ENCODE measurements around the gene PDE11A. TPM values are rescaled to one million over a fixed set of nuclear protein-coding genes. Genes with fewer than 3 reads are reported as not detected.
A peak's percentile ranks its signal among the peaks of the same experiment; 100 is the strongest.
"Not testable (repeated sequence)": the region's sequence is repeated elsewhere in the genome, so short reads cannot be mapped to it uniquely, and the experiment has no call there.

PDE11A gene
- total RNA-seq, 1 donor from 2014 or later: 0.27 TPM

- Mint-ChIP-seq H3K27me3 (ENCODE audit: unreplicated experiment) (no peaks in the 10 kb centered on the region), H3K27ac (ENCODE audit: unreplicated experiment) (no peak overlapping the region), H3K4me1 (ENCODE audit: low read depth, unreplicated experiment) (peaks cover 5% of the 10 kb centered on the region), H3K9me3 (ENCODE audit: unreplicated experiment) (no peaks in the 10 kb centered on the region), H3K36me3 (ENCODE audit: unreplicated experiment) (no peaks in the 10 kb centered on the region), H3K4me3 (ENCODE audit: unreplicated experiment) (no peak overlapping the region)
- TF ChIP-seq CTCF (IDR thresholded peaks at IDR 0.05; ENCODE audit: partially characterized antibody, unreplicated experiment): no peak
- no peak for DNase-seq
Measured at GRCh38 chr2:177970670-177971454, 101.7 kb downstream of the PDE11A start.

- DNase-seq: no peak
- Mint-ChIP-seq H3K9me3 (ENCODE audit: unreplicated experiment) (peaks cover 3% of the 10 kb centered on the region), H3K4me3 (ENCODE audit: unreplicated experiment) (peak overlapping the region; percentile 23), H3K27me3 (ENCODE audit: unreplicated experiment) (no peaks in the 10 kb centered on the region), H3K27ac (ENCODE audit: unreplicated experiment) (peak overlapping the region; percentile 80), H3K36me3 (ENCODE audit: unreplicated experiment) (no peaks in the 10 kb centered on the region), H3K4me1 (ENCODE audit: low read depth, unreplicated experiment) (peaks cover 17% of the 10 kb centered on the region)
- no peak for TF ChIP-seq CTCF (IDR thresholded peaks at IDR 0.05; ENCODE audit: partially characterized antibody, unreplicated experiment)
Measured at GRCh38 chr2:177964892-177965291, 107.7 kb downstream of the PDE11A start.

- no peak overlapping the region for H3K4me3 Mint-ChIP-seq (ENCODE audit: unreplicated experiment)
- no peak for TF ChIP-seq CTCF (IDR thresholded peaks at IDR 0.05; ENCODE audit: partially characterized antibody, unreplicated experiment)
- H3K4me1 Mint-ChIP-seq (ENCODE audit: low read depth, unreplicated experiment): no peaks in the 10 kb centered on the region
- H3K36me3 Mint-ChIP-seq (ENCODE audit: unreplicated experiment): no peaks in the 10 kb centered on the region
- no peaks in the 10 kb centered on the region for H3K9me3 Mint-ChIP-seq (ENCODE audit: unreplicated experiment)
- H3K27me3 Mint-ChIP-seq (ENCODE audit: unreplicated experiment): no peaks in the 10 kb centered on the region
- no peak for DNase-seq
- no peak overlapping the region for H3K27ac Mint-ChIP-seq (ENCODE audit: unreplicated experiment)
Measured at GRCh38 chr2:177952151-177952550, 120.4 kb downstream of the PDE11A start.

GRCh38 chr2:177947598-177947997 lies 125.0 kb downstream of the PDE11A start:
- DNase-seq; H3K27ac Mint-ChIP-seq (ENCODE audit: unreplicated experiment); H3K27me3 Mint-ChIP-seq (ENCODE audit: unreplicated experiment); H3K9me3 Mint-ChIP-seq (ENCODE audit: unreplicated experiment); H3K4me3 Mint-ChIP-seq (ENCODE audit: unreplicated experiment); H3K4me1 Mint-ChIP-seq (ENCODE audit: low read depth, unreplicated experiment); H3K36me3 Mint-ChIP-seq (ENCODE audit: unreplicated experiment): not testable (repeated sequence)

- DNase-seq; H3K36me3 Mint-ChIP-seq (ENCODE audit: unreplicated experiment); H3K9me3 Mint-ChIP-seq (ENCODE audit: unreplicated experiment); H3K27ac Mint-ChIP-seq (ENCODE audit: unreplicated experiment); H3K4me3 Mint-ChIP-seq (ENCODE audit: unreplicated experiment); H3K4me1 Mint-ChIP-seq (ENCODE audit: low read depth, unreplicated experiment); H3K27me3 Mint-ChIP-seq (ENCODE audit: unreplicated experiment): not testable (repeated sequence)
Measured at GRCh38 chr2:177944530-177944929, 128.0 kb downstream of the PDE11A start.

- no peaks in the 10 kb centered on the region for H3K27me3 Mint-ChIP-seq (ENCODE audit: unreplicated experiment)
- no peaks in the 10 kb centered on the region for H3K4me1 Mint-ChIP-seq (ENCODE audit: low read depth, unreplicated experiment)
- no peak for TF ChIP-seq CTCF (IDR thresholded peaks at IDR 0.05; ENCODE audit: partially characterized antibody, unreplicated experiment)
- no peaks in the 10 kb centered on the region for H3K9me3 Mint-ChIP-seq (ENCODE audit: unreplicated experiment)
- H3K27ac Mint-ChIP-seq (ENCODE audit: unreplicated experiment): no peak overlapping the region
- DNase-seq: no peak
- H3K36me3 Mint-ChIP-seq (ENCODE audit: unreplicated experiment): no peaks in the 10 kb centered on the region
- H3K4me3 Mint-ChIP-seq (ENCODE audit: unreplicated experiment): no peak overlapping the region
Measured at GRCh38 chr2:177942731-177943130, 129.8 kb downstream of the PDE11A start.
